ENCODE measurements around the gene HDAC11.
A peak's percentile ranks its signal among the peaks of the same experiment; 100 is the strongest.
"Not testable (repeated sequence)": the region's sequence is repeated elsewhere in the genome, so short reads cannot be mapped to it uniquely, and the experiment has no call there.

HDAC11 gene

GRCh38 chr3:13495351-13495813 is 15.3 kb downstream of the HDAC11 start:
- no peak overlapping the region for H3K27ac ChIP-seq
- TF ChIP-seq ZFX (IDR thresholded peaks at IDR 0.05; ENCODE audit: borderline replicate concordance) (no peak), CTCF (IDR thresholded peaks at IDR 0.05) (no peak)

- peak; percentile 93 for TF ChIP-seq CTCF (IDR thresholded peaks at IDR 0.05)
- TF ChIP-seq ZFX (IDR thresholded peaks at IDR 0.05; ENCODE audit: borderline replicate concordance), result no peak
- no peak overlapping the region for H3K27ac ChIP-seq
These were observed 16.0 kb downstream of the HDAC11 start for GRCh38 chr3:13495921-13496723.

- TF ChIP-seq ZFX (IDR thresholded peaks at IDR 0.05; ENCODE audit: borderline replicate concordance) (no peak), CTCF (IDR thresholded peaks at IDR 0.05) (no peak)
These were observed 16.8 kb downstream of the HDAC11 start for GRCh38 chr3:13496879-13497278.

GRCh38 chr3:13497386-13497785 is 17.3 kb downstream of the HDAC11 start:
- TF ChIP-seq ZFX (IDR thresholded peaks at IDR 0.05; ENCODE audit: borderline replicate concordance), result no peak
- no peak for TF ChIP-seq CTCF (IDR thresholded peaks at IDR 0.05)
- H3K27ac ChIP-seq, result no peak overlapping the region

More at GRCh38 chr3:13496879-13497278, 16.8 kb downstream of the HDAC11 start:
- no peak overlapping the region for H3K27ac ChIP-seq

- no peak overlapping the region for H3K27ac ChIP-seq
- TF ChIP-seq CTCF (IDR thresholded peaks at IDR 0.05) (no peak), ZFX (IDR thresholded peaks at IDR 0.05; ENCODE audit: borderline replicate concordance) (no peak)
These were observed 18.4 kb downstream of the HDAC11 start for GRCh38 chr3:13498354-13499060.

- not testable (repeated sequence) for H3K27ac ChIP-seq
These were observed 19.1 kb downstream of the HDAC11 start for GRCh38 chr3:13499246-13499645.

- no peak overlapping the region for H3K27ac ChIP-seq
- TF ChIP-seq ZFX (IDR thresholded peaks at IDR 0.05; ENCODE audit: borderline replicate concordance) (no peak), CTCF (IDR thresholded peaks at IDR 0.05) (peak; percentile 65)
These were observed 20.2 kb downstream of the HDAC11 start for GRCh38 chr3:13500133-13500885.

All from 22Rv1 (cell line).